T47D (cell line): ENCODE measurements around the gene ATG16L1.

Experiments used
- DNase-seq, 2 experiments: peaks; one replicate each; pipeline versions ENCODE4 v3.0.0 to v3.0.0-alpha.2; 2011 to 2012; ENCODE audit warnings: low read depth in 1 of 2, low spot score in 1 of 2
- JUND ChIP-seq: IDR thresholded peaks from 2 replicates; pipeline ENCODE4 v1.6.1; 2012; ENCODE audit warnings: low read depth
- in situ Hi-C: cut with HindIII; loops from 2 replicates; pipeline ENCODE4 v1.10.0; 2016; ENCODE audit warnings: low sequenced_read_pairs, low pct_unique_long_range_greater_than_20kb

The ATG16L1 gene

GRCh38 chr2:233251306-233252116 is at the start of gene ATG16L1:
ATG16L1 (plus strand) TSS chr2:233251673; CDS start chr2:233251828, 155 bp downstream.
- no peak for TF ChIP-seq JUND
- in situ Hi-C loops = no loop called here
- peak; percentile 90 to 94 for DNase-seq

- TF ChIP-seq JUND = no peak
- in situ Hi-C loops = no loop called here
- DNase-seq = no peak
Observed at GRCh38 chr2:233202531-233202944, 48.9 kb upstream of the ATG16L1 start.

- TF ChIP-seq JUND = no peak
- in situ Hi-C loops = no loop called here
- DNase-seq = no peak
Observed at GRCh38 chr2:233203060-233203459, 48.4 kb upstream of the ATG16L1 start.

GRCh38 chr2:233204286-233204936 is 47.1 kb upstream of the ATG16L1 start:
- in situ Hi-C loops = no loop called here
- DNase-seq = no peak
- TF ChIP-seq JUND = no peak

GRCh38 chr2:233208382-233209116 is 42.9 kb upstream of the ATG16L1 start:
- TF ChIP-seq JUND = no peak
- in situ Hi-C loops = no loop called here
- DNase-seq = no peak

GRCh38 chr2:233209117-233209532 is 42.3 kb upstream of the ATG16L1 start:
- TF ChIP-seq JUND = no peak
- DNase-seq = no peak
- in situ Hi-C loops = no loop called here

GRCh38 chr2:233209533-233210171 is 41.8 kb upstream of the ATG16L1 start:
- no peak for DNase-seq
- TF ChIP-seq JUND = no peak
- in situ Hi-C loops = no loop called here

GRCh38 chr2:233210281-233210680 is 41.2 kb upstream of the ATG16L1 start:
- no peak for DNase-seq
- in situ Hi-C loops = no loop called here
- TF ChIP-seq JUND = no peak

GRCh38 chr2:233210843-233211547 is 40.5 kb upstream of the ATG16L1 start:
- DNase-seq = peak; percentile 46 to 87
- in situ Hi-C loops = no loop called here
- TF ChIP-seq JUND = no peak

GRCh38 chr2:233211548-233211895 is 40.0 kb upstream of the ATG16L1 start:
- in situ Hi-C loops = no loop called here
- TF ChIP-seq JUND = no peak
- DNase-seq = no peak

GRCh38 chr2:233213011-233213410 is 38.5 kb upstream of the ATG16L1 start:
- TF ChIP-seq JUND = no peak
- no peak for DNase-seq
- in situ Hi-C loops = no loop called here

GRCh38 chr2:233213975-233214374 is 37.5 kb upstream of the ATG16L1 start:
- no peak for DNase-seq
- in situ Hi-C loops = no loop called here
- no peak for TF ChIP-seq JUND
